Tibial nerve (tissue), 4 donors: ENCODE results near the gene C1orf232. TPM values are rescaled to one million over a fixed set of nuclear protein-coding genes. Genes with fewer than 3 reads are reported as not detected.

Experiments
- DNase-seq, 2 donors: peaks; one replicate each; pipeline ENCODE4 v3.0.0-alpha.2; 2019; ENCODE audit warnings: low spot score in 2 of 2
- H3K27ac ChIP-seq, 4 donors: fragments of 200-600 bp; sonication (generic) in 3 of 4; one replicate each; pipeline ENCODE4 v1.5.1; 2017 to 2019; ENCODE audit warnings: mild to moderate bottlenecking in 1 of 4
- H3K27me3 ChIP-seq, 2 donors: fragments of 200-600 bp; sonication (generic) in 1 of 2; one replicate each; pipeline versions ENCODE4 v1.5.1 to v1.6.0; 2017 to 2019
- H3K36me3 ChIP-seq, 3 donors: fragments of 200-600 bp; sonication (generic); one replicate each; pipeline ENCODE4 v1.5.1; 2018 to 2019
- H3K4me1 ChIP-seq, 4 donors: fragments of 200-600 bp; sonication (generic) in 3 of 4; one replicate each; pipeline ENCODE4 v1.5.1; 2017 to 2019
- H3K4me3 ChIP-seq, 4 donors: fragments of 200-600 bp; sonication (generic) in 3 of 4; one replicate each; pipeline ENCODE4 v1.5.1; 2017 to 2019; ENCODE audit warnings: mild to moderate bottlenecking in 1 of 4, moderate library complexity in 1 of 4
- H3K9me3 ChIP-seq, 4 donors: fragments of 200-600 bp; sonication (generic) in 3 of 4; one replicate each; pipeline ENCODE4 v1.5.1; 2017 to 2019
- EP300 ChIP-seq, 2 donors: sonication (generic); formaldehyde crosslinking; IDR thresholded peaks; one replicate each; pipeline ENCODE4 v1.6.1; 2017; ENCODE audit warnings: antibody characterized with exemption in 2 of 2, mild to moderate bottlenecking in 1 of 2
- POLR2A ChIP-seq, 2 donors: fragments of 450-650 bp; IDR thresholded peaks; one replicate each; pipeline ENCODE4 v1.6.1; 2017; ENCODE audit warnings: antibody characterized with exemption in 2 of 2, mild to moderate bottlenecking in 2 of 2, moderate library complexity in 2 of 2
- WGBS, 2 donors: methylation state at CpG; one replicate each; pipeline ENCODE4 v1.1.5; 2018; 5-methylcytosine and 5-hydroxymethylcytosine counted together
- total RNA-seq, 4 donors: library from RNA; depleted of rRNA; stranded (reverse); fragments of >200 nt; gene quantifications; one replicate each; pipeline ENCODE4 v1.1.0, GENCODE V29; 2016
- TF ChIP-seq, protein P1 (sequence below), 5 experiments: fragments of 200-600 bp in 3 of 5; fragments of 450-650 bp in 2 of 5; sonication (generic) in 3 of 5; IDR thresholded peaks; one replicate each; pipeline ENCODE4 v1.5.1; 2016 to 2019; ENCODE audit warnings: antibody characterized with exemption in 5 of 5, mild to moderate bottlenecking in 3 of 5, moderate library complexity in 2 of 5

Gene C1orf232
- total RNA-seq, 4 donors from 2014 or later: not detected

- H3K4me1 ChIP-seq: no peaks in the 10 kb centered on the region
- no peak overlapping the region for H3K4me3 ChIP-seq
- no peak for TF ChIP-seq POLR2A (IDR thresholded peaks at IDR 0.05)
- no peak for TF ChIP-seq EP300 (IDR thresholded peaks at IDR 0.05)
- TF ChIP-seq, protein P1, sequence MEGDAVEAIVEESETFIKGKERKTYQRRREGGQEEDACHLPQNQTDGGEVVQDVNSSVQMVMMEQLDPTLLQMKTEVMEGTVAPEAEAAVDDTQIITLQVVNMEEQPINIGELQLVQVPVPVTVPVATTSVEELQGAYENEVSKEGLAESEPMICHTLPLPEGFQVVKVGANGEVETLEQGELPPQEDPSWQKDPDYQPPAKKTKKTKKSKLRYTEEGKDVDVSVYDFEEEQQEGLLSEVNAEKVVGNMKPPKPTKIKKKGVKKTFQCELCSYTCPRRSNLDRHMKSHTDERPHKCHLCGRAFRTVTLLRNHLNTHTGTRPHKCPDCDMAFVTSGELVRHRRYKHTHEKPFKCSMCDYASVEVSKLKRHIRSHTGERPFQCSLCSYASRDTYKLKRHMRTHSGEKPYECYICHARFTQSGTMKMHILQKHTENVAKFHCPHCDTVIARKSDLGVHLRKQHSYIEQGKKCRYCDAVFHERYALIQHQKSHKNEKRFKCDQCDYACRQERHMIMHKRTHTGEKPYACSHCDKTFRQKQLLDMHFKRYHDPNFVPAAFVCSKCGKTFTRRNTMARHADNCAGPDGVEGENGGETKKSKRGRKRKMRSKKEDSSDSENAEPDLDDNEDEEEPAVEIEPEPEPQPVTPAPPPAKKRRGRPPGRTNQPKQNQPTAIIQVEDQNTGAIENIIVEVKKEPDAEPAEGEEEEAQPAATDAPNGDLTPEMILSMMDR (IDR thresholded peaks at IDR 0.05): no peak
- peaks cover 0 to 39% (median 0%) of the 10 kb centered on the region in 3 donors for H3K36me3 ChIP-seq
- no peaks in the 10 kb centered on the region for H3K9me3 ChIP-seq
- H3K27ac ChIP-seq: no peak overlapping the region
- no peaks in the 10 kb centered on the region for H3K27me3 ChIP-seq
- WGBS, 2 donors: 89 to 91% methylated on average over 5 to 7 of the region's 8 CpGs
- DNase-seq: no peak
These were observed 19.7 kb upstream of the C1orf232 start for GRCh38 chr1:26188477-26188876.

DNA sequence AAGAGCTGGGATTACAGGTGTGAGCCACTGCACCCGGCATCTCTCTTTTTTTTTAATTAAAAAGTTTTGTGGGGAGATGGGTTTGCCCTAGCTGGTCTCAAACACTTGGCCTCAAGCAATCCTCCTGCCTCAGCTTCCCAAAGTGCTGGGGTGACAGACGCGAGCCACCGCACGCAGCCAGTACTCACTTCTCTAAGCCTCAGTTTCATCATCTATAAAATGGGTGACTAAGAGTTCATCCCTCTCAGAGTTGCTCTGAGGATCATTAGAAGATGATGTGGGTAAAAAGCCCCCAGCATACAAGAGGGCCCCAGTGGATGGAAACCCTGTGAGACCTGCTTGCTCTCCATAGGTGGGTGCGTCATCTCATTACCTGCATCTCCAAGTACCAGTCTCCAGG lies 19.1 kb upstream of the C1orf232 start:
- Histone ChIP-seq H3K9me3 (no peaks in the 10 kb centered on the region), H3K4me3 (no peak overlapping the region), H3K4me1 (no peaks in the 10 kb centered on the region), H3K36me3 (peaks cover 0 to 45% (median 0%) of the 10 kb centered on the region in 3 donors), H3K27me3 (no peaks in the 10 kb centered on the region), H3K27ac (no peak overlapping the region)
- TF ChIP-seq, protein P1 (IDR thresholded peaks at IDR 0.05): no peak
- 95 to 99% methylated on average over 6 of the region's 6 CpGs for WGBS, 2 donors
- DNase-seq: no peak

DNA sequence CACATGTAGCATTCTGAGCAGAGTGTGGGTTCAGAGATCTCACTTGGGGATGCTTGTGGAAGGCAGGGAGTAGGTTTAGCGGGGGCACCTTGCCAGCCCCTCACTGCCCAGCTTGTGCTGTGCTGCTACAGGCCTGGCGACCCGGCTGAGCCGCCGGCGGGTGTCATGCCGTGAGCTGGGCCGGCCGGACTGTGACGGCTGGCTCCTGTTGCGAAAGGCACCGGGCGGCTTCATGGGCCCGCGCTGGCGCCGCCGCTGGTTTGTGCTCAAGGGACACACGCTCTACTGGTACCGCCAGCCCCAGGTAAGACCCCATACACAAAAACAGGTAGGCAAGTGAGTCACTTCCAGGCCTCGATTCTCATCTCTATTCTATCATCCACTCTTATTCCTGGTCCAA lies 16.1 kb upstream of the C1orf232 start:
- Histone ChIP-seq H3K36me3 (peaks cover 0 to 58% (median 0%) of the 10 kb centered on the region in 3 donors), H3K27me3 (no peaks in the 10 kb centered on the region), H3K4me3 (no peak overlapping the region), H3K27ac (no peak overlapping the region), H3K4me1 (no peaks in the 10 kb centered on the region), H3K9me3 (no peaks in the 10 kb centered on the region)
- WGBS, 2 donors: 94 to 97% methylated on average over 16 to 21 of the region's 21 CpGs
- DNase-seq: no peak
- TF ChIP-seq, protein P1 (IDR thresholded peaks at IDR 0.05): no peak
- TF ChIP-seq POLR2A (IDR thresholded peaks at IDR 0.05) (no peak), EP300 (IDR thresholded peaks at IDR 0.05) (no peak)

- TF ChIP-seq EP300 (IDR thresholded peaks at IDR 0.05) (no peak), POLR2A (IDR thresholded peaks at IDR 0.05) (no peak)
- TF ChIP-seq, protein P1 (IDR thresholded peaks at IDR 0.05): no peak
- H3K27me3 ChIP-seq: no peaks in the 10 kb centered on the region
- H3K27ac ChIP-seq: no peak overlapping the region
- no peaks in the 10 kb centered on the region for H3K9me3 ChIP-seq
- 81 to 85% methylated on average over 7 of the region's 7 CpGs for WGBS, 2 donors
- no peak for DNase-seq
- peaks cover 0 to 53% (median 0%) of the 10 kb centered on the region in 3 donors for H3K36me3 ChIP-seq
- H3K4me3 ChIP-seq: no peak overlapping the region
- H3K4me1 ChIP-seq: no peaks in the 10 kb centered on the region
These were observed 15.3 kb upstream of the C1orf232 start for GRCh38 chr1:26184086-26184485.

GRCh38 chr1:26182383-26182696 lies 13.6 kb upstream of the C1orf232 start:
- TF ChIP-seq POLR2A (IDR thresholded peaks at IDR 0.05) (no peak), EP300 (IDR thresholded peaks at IDR 0.05) (no peak)
- TF ChIP-seq, protein P1 (IDR thresholded peaks at IDR 0.05): no peak
- 78 to 79% methylated on average over 7 of the region's 7 CpGs for WGBS, 2 donors
- H3K36me3 ChIP-seq: peaks cover 0 to 42% (median 0%) of the 10 kb centered on the region in 3 donors
- H3K27ac ChIP-seq: no peak overlapping the region
- no peaks in the 10 kb centered on the region for H3K9me3 ChIP-seq
- no peaks in the 10 kb centered on the region for H3K27me3 ChIP-seq
- no peak for DNase-seq
- H3K4me3 ChIP-seq: no peak overlapping the region
- H3K4me1 ChIP-seq: no peaks in the 10 kb centered on the region
